ENCODE data around the gene CLDN19.

CLDN19 gene, protein sequence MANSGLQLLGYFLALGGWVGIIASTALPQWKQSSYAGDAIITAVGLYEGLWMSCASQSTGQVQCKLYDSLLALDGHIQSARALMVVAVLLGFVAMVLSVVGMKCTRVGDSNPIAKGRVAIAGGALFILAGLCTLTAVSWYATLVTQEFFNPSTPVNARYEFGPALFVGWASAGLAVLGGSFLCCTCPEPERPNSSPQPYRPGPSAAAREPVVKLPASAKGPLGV

DNA sequence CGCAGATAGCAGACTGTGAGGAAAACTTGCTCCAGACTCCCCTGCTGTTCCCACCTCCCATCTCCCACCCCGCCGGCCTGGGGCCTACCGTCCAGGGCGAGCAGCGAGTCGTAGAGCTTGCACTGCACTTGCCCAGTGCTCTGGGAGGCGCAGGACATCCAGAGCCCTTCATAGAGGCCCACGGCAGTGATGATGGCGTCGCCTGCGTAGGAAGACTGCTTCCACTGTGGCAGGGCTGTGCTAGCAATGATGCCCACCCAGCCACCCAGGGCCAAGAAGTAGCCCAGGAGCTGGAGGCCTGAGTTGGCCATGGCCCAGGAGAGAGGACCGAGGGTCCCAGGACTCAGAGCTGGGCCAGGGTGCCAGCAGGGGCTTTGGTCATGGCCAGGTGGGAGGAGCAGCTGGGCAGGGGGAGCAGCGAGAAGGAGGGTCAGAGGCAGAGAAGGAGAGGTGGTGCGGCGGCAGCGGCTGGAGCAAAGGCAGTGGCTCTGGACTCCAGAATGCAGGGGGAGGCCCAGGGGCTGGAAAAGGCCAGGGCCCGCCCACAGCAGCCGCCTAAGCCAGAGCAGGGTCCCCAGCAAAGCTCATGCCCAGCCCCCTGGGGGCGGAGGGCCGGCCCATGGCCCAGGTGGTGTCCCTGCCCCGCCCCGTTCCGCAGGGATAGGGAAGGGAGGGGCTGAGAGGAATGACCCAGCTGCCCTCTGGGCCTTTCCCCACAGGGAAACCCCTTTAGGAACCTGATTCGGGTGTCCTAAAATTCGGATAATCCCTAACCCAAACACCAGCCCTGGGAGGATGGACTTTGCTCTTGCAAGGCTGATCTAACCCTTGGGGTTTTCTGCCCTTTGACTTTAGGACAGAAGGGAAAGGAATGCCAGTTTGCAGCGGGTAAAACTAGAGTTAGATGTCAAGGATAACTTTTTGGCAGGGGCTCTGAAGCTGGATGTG lies at the start of gene CLDN19:
TSS of gene CLDN19 (minus strand) at position 484 of the 948 bp plus-strand sequence. CDS start at position 311, 173 bp downstream.
- no peak for DNase-seq (ENCODE audit: extremely low read depth in 1 of 2, low read depth in 1 of 2)

DNA sequence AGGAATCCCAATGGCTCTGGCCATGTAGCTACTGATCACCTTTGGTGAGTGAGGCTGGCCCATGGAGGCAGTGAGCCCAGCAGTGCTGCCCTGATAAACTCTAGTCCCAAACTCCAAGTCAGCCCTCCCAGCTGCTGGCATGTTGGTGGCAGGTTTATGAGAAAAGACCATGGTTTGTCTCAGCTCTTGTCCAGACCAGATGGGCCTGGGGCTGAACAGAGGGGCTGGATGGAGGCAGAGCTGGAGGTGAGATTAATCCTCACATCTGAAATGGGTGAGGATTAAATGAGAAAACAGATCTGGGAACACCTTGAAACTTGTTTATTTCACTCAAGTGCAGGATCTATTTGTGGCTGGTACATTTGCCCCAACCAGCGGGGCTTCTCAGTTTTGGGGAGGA lies 48.0 kb upstream of the CLDN19 start:
- no peak for DNase-seq (ENCODE audit: extremely low read depth in 1 of 2, low read depth in 1 of 2)

DNA sequence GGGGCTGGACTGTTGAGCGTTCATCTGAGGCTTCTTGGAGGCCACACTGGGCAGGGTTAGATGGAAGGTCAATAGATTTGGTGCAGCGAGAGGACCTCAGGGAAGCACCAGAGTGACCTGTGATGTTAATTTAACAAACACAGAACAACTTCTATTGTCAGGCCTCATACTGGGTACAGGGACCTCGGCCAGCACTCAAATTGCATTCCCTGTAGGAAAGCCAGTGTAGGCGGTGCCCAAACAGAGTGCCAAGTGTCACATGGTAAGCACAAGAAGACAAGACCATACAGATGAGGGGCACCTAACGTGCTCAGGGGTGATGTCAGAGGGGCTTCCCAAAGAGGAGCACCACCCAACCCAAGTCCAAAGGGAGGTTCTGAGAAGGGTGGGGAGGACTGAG lies 46.1 kb upstream of the CLDN19 start:
- no peak for DNase-seq (ENCODE audit: extremely low read depth in 1 of 2, low read depth in 1 of 2)

DNA sequence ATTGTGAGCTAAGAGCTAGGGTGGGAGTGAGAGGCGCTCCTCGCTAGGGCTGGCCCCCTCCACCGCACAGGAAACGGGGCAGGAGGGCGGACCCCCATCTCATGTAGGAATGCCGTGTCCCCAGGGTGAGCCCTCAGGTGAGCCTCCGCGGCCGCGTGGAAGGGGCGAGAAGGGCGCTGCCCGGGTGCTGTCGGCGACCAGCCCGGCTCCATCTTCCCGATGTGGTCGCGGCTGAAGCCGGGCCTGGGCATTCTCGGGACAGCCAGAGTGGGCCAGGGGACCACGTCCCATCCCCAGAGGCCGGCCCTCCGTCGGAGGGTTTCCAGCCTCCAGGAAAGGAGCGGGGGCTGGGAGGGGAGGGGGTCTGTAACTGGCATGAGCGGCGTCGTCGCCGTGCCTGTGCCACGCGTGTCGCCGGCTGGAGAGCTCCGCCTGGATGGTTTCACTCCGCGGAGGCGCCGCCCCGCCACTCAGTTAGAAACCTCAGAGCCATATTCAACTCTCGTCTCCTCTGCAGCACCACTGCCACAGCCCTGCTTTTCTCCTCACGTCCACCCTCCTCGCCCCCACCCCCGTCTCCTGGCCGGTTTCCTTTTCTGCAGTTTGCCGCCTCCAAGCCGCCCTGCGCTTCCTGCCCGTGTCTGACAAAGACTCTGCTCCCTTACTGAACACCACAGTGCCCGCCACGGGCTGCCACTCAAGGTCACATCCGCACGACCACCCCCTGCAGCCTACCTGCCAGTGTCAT lies 45.1 kb upstream of the CLDN19 start, which contains the start of gene TMEM269:
TSS of gene TMEM269 (plus strand) at position 46 of the 748 bp plus-strand sequence. CDS start 4,903 bp downstream, outside the sequence.
- peak; percentile 9 to 18 for DNase-seq (ENCODE audit: extremely low read depth in 1 of 2, low read depth in 1 of 2)

DNA sequence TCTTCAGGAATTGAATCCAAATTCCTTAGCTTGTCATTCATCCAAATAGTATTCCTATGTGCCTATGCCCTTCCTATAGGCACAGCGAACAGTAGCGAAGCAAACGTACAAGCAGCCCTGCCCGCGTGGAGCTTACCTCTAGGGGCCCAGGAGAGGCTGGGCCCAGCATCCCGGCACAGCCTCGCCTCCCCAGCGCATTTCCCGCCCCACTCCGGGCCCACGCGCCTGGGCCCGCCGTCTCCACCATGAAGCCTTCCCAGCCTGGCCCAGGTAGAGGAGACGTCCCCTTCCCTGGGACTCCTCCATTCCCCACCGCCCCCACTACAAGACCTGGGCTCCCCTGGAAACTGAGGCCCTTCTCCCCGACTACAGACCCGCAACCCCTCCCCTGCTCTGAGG lies 44.5 kb upstream of the CLDN19 start:
- no peak for DNase-seq (ENCODE audit: extremely low read depth in 1 of 2, low read depth in 1 of 2)

DNA sequence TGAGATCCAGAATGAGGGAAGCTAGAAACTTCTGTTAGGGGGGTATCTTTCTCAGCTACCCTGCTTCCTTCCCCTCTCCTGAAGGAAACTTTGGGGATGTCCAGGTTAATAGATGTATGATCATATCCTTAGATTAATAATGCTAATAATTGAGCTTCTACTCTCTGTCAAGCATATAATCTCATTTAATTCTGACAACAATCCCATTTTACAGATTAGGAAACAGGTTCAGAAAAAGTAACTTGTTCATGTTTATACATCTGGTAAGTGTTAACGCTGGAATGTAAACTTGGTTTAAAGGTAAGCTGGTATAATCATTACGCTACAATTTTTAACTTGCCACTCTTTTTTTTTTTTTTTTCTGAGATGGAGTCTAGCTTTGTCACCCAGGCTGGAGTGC lies 43.1 kb upstream of the CLDN19 start:
- DNase-seq (ENCODE audit: extremely low read depth in 1 of 2, low read depth in 1 of 2): no peak

DNA sequence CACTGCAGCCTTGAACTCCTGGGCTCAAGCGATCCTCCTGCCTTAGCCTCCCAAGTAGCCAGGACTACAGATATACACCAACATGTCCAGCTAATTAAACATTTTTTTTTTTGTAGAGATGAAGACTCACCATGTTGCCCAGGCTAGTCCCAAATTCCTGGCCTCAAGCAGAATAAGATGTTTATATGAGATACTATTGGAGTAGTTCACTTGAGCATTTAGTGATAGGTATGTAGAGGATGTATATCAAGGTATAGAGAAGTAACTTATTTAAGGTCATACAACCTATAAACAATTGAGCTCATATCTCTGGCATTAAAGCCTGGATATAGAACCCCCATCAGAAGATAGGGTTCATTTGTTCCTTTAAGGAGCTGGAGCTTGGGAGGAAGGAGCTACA lies 40.1 kb upstream of the CLDN19 start:
- no peak for DNase-seq (ENCODE audit: extremely low read depth in 1 of 2, low read depth in 1 of 2)

DNA sequence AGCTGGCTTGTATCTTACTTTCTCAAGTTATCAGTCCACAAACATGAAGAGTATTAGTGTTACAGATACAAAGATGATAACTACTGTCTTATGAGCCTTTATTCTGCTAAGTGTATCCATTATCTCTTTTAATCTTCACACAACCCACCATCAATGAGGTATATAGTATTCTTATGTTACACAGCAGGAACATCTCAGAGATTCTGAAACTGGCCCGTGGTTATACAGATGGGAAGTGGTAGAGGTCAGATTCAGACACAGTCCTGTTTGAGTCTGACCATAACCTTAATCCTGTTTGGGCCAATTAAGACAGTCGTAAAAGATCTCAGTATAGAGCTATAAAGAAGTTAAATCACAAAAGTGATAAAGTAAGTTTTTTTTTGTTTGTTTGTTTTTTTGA lies 39.7 kb upstream of the CLDN19 start:
- DNase-seq (ENCODE audit: extremely low read depth in 1 of 2, low read depth in 1 of 2): no peak

DNA sequence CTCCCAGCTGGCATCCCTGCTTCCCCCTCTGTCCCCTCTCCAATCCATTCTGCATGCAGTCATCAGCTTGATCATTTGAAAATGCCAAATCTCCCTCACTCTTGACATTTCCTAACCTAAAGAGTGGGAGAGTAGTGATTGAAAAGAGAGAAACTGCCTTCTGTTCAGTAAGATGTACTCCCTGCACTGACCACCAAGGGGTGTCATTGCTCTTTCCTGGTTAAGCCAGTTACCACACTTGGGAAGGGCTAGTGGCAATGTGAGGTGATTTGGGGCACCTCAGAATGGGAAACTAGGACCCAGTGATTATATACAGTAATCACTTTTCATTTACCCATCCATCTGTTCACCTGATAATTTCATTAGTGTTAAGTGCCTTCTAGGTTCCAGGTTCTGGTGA lies 37.8 kb upstream of the CLDN19 start:
- no peak for DNase-seq (ENCODE audit: extremely low read depth in 1 of 2, low read depth in 1 of 2)

DNA sequence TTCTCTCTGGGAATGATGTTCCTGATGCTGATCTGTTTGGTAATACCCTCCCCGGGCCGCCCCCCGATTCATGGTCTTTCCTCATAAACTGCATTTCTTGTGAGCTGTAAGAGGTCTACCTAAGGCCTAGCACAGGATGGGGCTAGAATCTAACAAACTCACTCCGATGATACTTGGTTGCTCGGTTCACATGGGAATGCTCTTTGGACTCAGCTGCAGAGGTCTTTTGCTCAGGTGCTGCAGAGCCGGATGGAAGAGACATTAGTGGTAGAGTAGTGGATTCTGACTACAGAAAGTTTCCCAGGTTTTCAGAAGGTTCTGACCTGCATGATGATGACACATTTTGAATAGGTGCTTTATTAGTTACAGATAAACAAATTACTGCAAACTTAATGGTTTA lies 36.5 kb upstream of the CLDN19 start:
- DNase-seq (ENCODE audit: extremely low read depth in 1 of 2, low read depth in 1 of 2): no peak

DNA sequence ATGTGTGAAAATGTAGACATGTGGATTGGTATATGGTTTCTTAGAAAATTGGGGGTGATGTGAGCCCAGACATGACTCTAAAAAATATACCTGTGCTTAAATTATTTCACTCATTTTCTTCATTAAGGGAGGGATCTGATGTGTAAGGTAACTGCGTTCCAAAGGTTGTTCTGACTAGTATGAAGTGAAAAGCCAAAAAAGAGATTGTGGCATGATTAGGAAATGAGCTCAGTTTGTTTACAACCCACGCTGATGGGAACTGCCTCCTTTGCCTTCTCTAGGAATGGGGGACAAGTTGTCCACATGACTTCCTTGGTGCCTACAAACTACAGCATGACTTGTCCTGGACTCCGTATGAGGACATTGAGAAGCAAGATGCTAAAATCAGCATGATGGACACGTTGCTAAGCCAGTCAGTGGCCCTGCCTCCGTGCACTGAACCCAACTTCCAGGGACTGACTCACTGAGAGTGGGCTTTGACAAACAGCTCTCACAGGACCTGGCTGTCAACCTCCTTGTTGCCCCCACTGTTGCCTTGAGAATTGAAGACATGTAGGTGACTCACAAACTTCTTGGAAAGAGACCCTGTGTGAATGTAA lies 35.0 kb upstream of the CLDN19 start:
- DNase-seq (ENCODE audit: extremely low read depth in 1 of 2, low read depth in 1 of 2): no peak

DNA sequence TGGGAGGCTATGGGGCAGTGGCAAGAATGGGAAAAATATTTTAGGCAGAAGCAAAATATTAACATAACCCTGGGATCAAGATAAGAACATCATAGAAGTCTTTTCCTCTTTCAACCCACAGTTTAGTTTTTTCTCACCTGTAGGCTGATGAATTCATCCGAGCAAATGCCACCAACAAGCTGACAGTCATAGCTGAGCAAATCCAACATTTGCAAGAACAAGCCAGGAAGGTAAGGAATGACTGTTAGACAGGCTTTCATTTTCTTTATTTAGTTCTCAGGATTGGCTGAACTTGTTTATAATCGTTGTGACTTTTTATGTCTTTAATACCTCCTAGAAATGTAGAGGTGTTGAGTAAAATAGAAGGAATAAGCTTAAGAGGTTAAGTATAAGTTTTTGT lies 33.4 kb upstream of the CLDN19 start:
- no peak for DNase-seq (ENCODE audit: extremely low read depth in 1 of 2, low read depth in 1 of 2)

DNA sequence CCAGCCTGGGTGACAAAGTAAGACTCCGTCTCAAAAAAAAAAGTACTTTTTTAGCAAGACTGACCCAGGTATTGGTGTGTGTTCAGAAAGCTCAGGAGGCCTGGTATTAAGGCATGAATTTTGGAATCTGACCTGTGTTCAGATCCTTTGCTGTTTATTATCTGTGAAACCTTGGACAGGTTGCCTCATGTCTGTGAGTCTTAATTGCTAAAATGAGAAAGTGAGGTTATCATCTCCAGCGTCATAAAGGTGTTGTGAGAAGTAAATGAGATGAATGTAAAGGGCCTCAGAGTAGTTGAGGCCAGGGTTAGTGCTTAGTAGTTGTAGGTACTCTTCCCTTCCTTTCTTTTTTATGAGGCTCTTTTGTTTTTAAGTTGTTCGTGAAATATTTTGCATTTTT lies 29.8 kb upstream of the CLDN19 start:
- DNase-seq (ENCODE audit: extremely low read depth in 1 of 2, low read depth in 1 of 2): no peak

DNA sequence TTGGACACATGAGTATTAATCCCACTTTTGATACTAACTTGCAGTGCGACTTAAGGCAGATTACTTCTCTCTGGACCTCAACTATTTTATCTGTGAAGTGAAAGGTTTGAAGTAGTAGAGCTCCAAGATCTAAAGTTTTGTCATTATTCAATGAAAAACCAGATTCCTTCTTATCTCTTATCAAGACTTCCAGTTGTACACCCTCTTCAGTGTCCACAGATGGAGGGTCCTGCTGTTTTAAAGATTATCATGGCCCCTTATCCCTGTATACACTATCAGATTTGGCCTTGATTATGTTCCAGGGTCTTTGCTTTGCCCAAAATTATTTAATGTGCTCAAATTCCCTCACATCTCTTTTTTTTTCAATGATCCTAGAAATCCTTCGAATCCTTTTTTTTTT lies 28.1 kb upstream of the CLDN19 start:
- DNase-seq (ENCODE audit: extremely low read depth in 1 of 2, low read depth in 1 of 2): no peak

DNA sequence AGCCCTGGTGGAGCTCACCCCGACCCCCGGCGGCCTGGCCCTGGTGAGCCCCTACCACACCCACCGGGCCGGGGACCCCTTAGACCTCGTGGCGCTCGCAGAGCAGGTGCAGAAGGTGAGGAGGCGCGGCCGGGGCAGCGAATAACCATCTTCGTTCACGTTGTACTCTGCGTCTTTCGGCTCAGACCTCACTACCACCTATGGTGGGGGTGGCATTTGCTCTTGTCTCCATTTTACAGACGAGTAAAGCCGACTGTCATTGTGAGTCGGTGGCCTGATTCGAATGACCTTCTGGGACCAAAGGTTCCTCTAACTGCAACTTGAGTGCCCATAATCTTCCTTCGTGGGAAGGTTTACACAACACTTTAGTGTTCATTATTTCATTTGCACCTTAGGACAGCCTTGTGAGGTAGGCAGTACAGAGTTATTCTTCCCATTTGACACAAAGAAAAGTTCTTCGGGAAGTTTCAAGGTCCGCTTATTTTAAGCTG lies 27.5 kb upstream of the CLDN19 start:
- DNase-seq (ENCODE audit: extremely low read depth in 1 of 2, low read depth in 1 of 2): no peak

DNA sequence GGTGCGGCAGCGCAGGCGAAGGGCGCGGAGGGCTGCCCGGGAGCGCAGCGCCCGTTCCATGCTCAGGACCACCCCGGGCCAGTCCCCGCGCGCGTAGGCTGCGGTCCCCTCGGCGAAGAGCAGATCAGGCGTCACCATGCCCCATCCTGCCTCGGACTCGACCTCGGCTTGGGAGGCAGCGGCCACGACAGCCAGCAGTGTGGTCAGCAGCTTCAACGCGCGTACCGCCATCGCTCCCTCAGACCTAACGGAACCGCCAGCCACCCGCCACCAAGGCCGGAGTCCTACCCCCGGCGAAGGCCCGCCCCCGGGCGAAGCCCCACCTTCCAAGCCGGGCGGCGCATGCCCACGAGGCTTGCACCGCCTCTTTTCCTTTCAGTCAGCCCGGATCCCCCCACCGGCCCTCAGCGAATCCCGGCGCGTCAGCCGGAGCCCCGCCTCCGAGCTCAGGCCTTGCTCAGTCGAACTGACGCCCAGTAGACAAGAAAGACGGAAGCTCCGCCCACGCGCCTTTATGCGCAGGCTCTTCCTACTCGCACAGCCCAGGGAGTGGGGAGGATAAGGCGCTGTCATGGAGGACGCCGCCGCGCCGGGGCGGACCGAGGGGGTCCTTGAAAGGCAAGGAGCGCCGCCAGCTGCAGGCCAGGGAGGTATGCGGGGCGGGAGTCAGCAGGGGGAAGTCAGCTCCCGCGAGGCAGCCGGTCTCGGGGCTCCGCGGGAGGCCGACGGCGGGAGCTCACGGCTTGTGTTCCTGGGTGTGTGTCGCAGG lies 26.9 kb upstream of the CLDN19 start, which contains the start of the genes C1orf50 and P3H1:
TSS of gene C1orf50 (plus strand) at position 509 of the 769 bp plus-strand sequence. CDS start at position 572, 63 bp downstream.
TSS of gene P3H1 (minus strand) at position 288 of the 769 bp plus-strand sequence. CDS start at position 231, 57 bp downstream.
- DNase-seq (ENCODE audit: extremely low read depth in 1 of 2, low read depth in 1 of 2): peak; percentile 99 to 100

DNA sequence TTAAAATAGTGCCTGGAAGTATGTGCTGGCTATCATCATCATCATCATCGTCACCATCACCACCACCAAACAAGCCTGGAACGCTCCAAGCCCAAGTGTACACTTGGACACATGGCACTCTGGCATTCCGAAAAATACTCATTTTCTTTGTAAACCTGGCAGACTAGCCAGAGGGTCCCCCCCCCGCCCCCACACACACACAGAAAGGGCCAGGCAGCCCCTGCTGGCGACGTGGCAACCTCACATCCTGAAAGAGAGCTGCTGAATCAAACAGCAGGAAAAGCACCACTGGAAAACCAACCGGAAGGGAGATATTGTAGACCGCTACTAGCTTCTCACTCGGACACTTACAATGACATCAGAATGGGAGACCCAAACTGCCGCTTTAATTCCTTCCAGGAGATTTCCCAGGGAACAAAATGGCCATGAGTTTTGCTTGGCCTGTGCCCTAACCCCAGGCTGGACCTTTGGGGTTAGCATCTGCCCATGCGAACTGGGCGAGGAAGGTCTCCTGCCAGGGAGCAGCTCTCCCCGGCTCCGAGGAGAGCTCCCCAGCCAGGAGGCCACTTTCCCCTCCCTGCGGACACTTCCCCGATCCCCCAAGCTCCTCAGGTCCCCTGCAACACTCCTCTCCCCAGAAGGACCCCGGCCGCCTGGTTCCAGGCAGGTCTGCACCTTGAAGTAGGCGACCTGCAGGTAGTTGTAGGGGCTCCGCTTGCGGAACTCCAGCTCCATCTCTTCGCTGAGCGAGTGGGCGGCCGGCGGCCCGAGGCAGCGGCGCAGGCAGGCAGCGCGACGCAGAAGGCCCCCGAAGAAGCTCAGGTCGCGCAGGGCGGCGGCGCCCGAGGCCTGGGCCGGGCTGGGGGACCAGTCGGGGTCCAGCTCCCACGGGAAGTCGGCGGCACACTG lies 26.1 kb upstream of the CLDN19 start:
- no peak for DNase-seq (ENCODE audit: extremely low read depth in 1 of 2, low read depth in 1 of 2)

DNA sequence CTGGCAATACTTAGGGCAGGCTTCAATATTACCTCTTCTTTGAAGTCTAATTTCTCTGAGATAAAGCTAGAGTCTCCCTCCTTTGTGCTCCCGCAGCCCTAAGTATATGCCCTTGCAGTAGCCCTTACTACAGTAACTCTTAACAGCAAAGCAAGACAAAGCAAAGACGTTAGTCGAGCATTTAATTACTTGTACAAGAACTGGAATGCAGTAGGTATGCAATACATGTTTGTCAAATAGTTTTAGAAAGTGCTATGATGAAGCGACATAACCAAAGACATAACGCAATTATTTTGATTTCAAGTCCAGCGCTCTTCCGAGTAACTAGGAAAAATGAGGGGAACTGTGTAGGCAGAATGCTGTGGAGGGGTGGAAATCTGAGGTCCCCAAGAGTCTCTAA lies 25.2 kb upstream of the CLDN19 start:
- no peak for DNase-seq (ENCODE audit: extremely low read depth in 1 of 2, low read depth in 1 of 2)

DNA sequence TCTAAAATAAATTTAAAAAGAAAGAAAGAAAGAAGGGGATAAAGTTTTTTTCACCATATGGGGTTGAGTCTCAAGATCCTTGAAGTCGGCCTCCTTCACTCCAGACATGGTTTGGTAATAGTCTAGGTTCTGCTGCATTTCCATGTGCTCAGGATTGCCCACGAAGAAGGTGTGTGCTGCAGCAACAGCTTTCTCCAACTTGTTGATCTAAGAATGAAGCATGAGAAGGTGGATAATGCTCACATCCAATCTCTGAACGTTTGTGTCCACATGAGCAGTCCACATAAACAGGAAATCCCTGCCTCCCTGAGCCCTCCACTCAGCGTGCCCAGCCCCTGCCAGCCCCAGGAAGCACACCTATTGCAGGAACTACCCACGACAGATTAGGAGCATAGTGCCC lies 22.2 kb upstream of the CLDN19 start:
- no peak for DNase-seq (ENCODE audit: extremely low read depth in 1 of 2, low read depth in 1 of 2)
